ENCODE measurements around the gene ZSWIM5. TPM values are rescaled to one million over a fixed set of nuclear protein-coding genes. Genes with fewer than 3 reads are reported as not detected.
"Not testable (repeated sequence)": the region's sequence is repeated elsewhere in the genome, so short reads cannot be mapped to it uniquely, and the experiment has no call there.

Gene ZSWIM5
- total RNA-seq, 6 donors from 2014 or later: 2.0 to 6.3 (median 3.2) TPM

GRCh38 chr1:45093334-45093733 lies 113.1 kb downstream of the ZSWIM5 start:
- no peak for TF ChIP-seq EP300 (IDR thresholded peaks at IDR 0.05)
- TF ChIP-seq POLR2A (IDR thresholded peaks at IDR 0.05): no peak
- no peak for TF ChIP-seq POLR2AphosphoS5 (IDR thresholded peaks at IDR 0.05)
- TF ChIP-seq, protein P1, sequence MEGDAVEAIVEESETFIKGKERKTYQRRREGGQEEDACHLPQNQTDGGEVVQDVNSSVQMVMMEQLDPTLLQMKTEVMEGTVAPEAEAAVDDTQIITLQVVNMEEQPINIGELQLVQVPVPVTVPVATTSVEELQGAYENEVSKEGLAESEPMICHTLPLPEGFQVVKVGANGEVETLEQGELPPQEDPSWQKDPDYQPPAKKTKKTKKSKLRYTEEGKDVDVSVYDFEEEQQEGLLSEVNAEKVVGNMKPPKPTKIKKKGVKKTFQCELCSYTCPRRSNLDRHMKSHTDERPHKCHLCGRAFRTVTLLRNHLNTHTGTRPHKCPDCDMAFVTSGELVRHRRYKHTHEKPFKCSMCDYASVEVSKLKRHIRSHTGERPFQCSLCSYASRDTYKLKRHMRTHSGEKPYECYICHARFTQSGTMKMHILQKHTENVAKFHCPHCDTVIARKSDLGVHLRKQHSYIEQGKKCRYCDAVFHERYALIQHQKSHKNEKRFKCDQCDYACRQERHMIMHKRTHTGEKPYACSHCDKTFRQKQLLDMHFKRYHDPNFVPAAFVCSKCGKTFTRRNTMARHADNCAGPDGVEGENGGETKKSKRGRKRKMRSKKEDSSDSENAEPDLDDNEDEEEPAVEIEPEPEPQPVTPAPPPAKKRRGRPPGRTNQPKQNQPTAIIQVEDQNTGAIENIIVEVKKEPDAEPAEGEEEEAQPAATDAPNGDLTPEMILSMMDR (IDR thresholded peaks at IDR 0.05): no peak
- Histone ChIP-seq H3K9me3 (no peaks in the 10 kb centered on the region), H3K27me3 (no peaks in the 10 kb centered on the region), H3K36me3 (no peaks in the 10 kb centered on the region), H3K4me1 (no peaks in the 10 kb centered on the region), H3K27ac (no peak overlapping the region), H3K4me3 (no peak overlapping the region)
- no peak for DNase-seq
- ATAC-seq (ENCODE audit: low FRiP score in 2 of 2): no peak

DNA sequence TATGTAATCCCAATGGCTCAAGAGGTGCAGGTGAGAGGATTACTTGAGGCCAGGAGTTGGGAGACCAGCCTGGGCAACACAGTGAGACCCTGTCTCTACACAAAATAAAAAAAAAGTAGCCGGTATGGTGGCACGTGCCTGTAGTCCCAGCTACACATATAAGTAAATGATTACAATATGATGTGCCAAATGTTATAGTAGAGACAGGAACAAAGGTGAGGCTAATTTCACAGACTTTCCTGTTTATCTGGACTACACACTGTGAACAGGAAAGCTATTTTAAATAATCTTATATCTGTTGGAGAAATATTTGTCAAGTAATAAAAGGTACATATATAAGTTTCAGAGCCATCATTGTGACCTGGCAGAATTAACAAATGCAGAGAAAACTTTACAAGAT lies 116.7 kb downstream of the ZSWIM5 start:
- Histone ChIP-seq H3K9me3 (no peaks in the 10 kb centered on the region), H3K36me3 (no peaks in the 10 kb centered on the region), H3K27me3 (no peaks in the 10 kb centered on the region), H3K4me3 (no peak overlapping the region), H3K4me1 (no peaks in the 10 kb centered on the region), H3K27ac (no peak overlapping the region)
- TF ChIP-seq EP300 (IDR thresholded peaks at IDR 0.05) (no peak), POLR2AphosphoS5 (IDR thresholded peaks at IDR 0.05) (no peak), POLR2A (IDR thresholded peaks at IDR 0.05) (no peak)
- TF ChIP-seq, protein P1 (IDR thresholded peaks at IDR 0.05): no peak
- DNase-seq (no peak), ATAC-seq (ENCODE audit: low FRiP score in 2 of 2) (no peak)
- WGBS, 2 donors: 63 to 65% methylated on average over 2 of the region's 2 CpGs

DNA sequence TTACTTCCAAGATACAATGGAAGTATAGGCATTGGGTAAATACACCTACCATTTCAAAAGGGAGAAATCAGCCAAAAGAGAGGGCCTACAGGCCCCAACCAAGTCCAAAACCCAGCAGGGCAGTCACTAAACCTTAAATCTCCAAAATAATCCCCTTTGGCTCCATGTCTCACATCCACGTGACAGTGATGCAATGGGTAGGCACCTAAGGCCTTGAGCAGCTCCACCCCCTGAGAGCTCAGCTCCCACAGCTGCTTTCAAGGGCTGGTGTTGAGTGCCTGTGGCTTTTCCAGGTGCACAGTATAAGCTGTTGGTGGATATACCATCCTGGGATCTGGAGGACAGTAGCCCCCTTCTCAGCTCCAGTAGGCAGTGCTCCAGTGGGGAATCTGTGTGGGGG lies 121.8 kb downstream of the ZSWIM5 start:
- ATAC-seq (ENCODE audit: low FRiP score in 2 of 2): no peak

DNA sequence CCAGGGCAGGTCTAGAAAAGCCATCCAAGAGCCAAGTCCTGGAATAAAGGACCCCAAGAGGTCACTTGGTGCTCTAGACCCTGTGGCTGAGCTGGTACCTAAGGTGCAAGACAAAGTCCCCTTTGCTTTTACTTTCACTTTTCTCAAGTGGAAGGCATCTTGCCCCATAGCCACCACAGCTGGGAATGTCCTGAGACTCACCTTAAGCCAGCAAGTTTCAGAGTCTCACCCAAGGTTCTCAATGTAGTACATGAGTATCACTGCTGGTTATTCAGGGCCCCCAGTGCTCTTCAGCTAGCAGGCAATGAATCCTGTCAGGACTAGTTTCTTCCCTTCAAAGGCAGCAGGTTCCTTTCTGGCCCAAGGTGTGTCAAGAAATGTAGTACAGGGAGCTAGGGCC lies 126.9 kb downstream of the ZSWIM5 start:
- TF ChIP-seq POLR2AphosphoS5 (IDR thresholded peaks at IDR 0.05): no peak
- TF ChIP-seq POLR2A (IDR thresholded peaks at IDR 0.05): no peak
- TF ChIP-seq EP300 (IDR thresholded peaks at IDR 0.05): no peak
- TF ChIP-seq, protein P1 (IDR thresholded peaks at IDR 0.05): no peak
- Histone ChIP-seq H3K27ac (no peak overlapping the region), H3K9me3 (no peaks in the 10 kb centered on the region), H3K27me3 (no peaks in the 10 kb centered on the region), H3K36me3 (no peaks in the 10 kb centered on the region), H3K4me1 (no peaks in the 10 kb centered on the region), H3K4me3 (no peak overlapping the region)
- ATAC-seq (ENCODE audit: low FRiP score in 2 of 2): peak in 1 of 2 donors; percentile 37
- no peak for DNase-seq

More for the DNA sequence above, 121.8 kb downstream of the ZSWIM5 start:
- H3K4me1 ChIP-seq: no peaks in the 10 kb centered on the region
- 96% methylated on average over 1 of the region's 1 CpG; no CpG with 5 or more reads in 1 of the 2 donors for WGBS, 2 donors
- H3K27ac ChIP-seq: no peak overlapping the region
- no peaks in the 10 kb centered on the region for H3K9me3 ChIP-seq
- no peak for DNase-seq
- no peak for TF ChIP-seq EP300 (IDR thresholded peaks at IDR 0.05)
- TF ChIP-seq, protein P1 (IDR thresholded peaks at IDR 0.05): no peak
- no peak for TF ChIP-seq POLR2A (IDR thresholded peaks at IDR 0.05)
- no peak for TF ChIP-seq POLR2AphosphoS5 (IDR thresholded peaks at IDR 0.05)
- no peak overlapping the region for H3K4me3 ChIP-seq
- no peaks in the 10 kb centered on the region for H3K36me3 ChIP-seq
- H3K27me3 ChIP-seq: no peaks in the 10 kb centered on the region

DNA sequence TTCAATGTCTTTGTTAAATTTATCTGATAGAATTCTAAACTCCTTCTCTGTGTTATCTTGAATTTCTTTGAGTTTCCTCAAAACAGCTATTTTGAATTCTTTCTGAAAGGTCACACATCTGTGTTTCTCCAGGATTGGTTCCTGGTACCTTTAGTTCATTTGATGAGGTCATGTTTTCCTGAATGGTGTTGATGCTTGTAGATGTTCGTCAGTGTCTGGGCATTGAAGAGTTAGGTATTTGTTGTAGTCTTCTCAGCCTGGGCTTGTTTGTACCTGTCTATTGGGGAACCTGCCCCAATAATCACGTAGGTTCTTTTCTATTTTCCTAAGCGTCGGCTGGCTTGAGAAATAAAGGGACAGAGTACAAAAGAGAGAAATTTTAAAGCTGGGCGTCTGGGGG lies 129.4 kb downstream of the ZSWIM5 start:
- not testable (repeated sequence) for H3K9me3 ChIP-seq; DNase-seq; H3K27me3 ChIP-seq; H3K36me3 ChIP-seq; H3K4me1 ChIP-seq; H3K27ac ChIP-seq; ATAC-seq (ENCODE audit: low FRiP score in 2 of 2); H3K4me3 ChIP-seq
- 94 to 98% methylated on average over 5 of the region's 5 CpGs for WGBS, 2 donors

Data from upper lobe of left lung (tissue), 6 donors.